Thyroid gland (tissue), 4 donors: ENCODE results near the gene CNTD1.
"Not testable (repeated sequence)": the region's sequence is repeated elsewhere in the genome, so short reads cannot be mapped to it uniquely, and the experiment has no call there.

ENCODE experiments used
- POLR2A ChIP-seq, 2 donors: fragments of 450-650 bp; IDR thresholded peaks; one replicate each; pipeline ENCODE4 v1.6.1; 2017; ENCODE audit warnings: antibody characterized with exemption in 2 of 2, mild to moderate bottlenecking in 2 of 2, moderate library complexity in 1 of 2
- TF ChIP-seq, protein P1 (sequence below), 6 experiments: fragments of 200-600 bp in 3 of 6; fragments of 450-650 bp in 3 of 6; sonication (generic) in 3 of 6; IDR thresholded peaks; one replicate each; pipeline ENCODE4 v1.5.1; 2016 to 2019; ENCODE audit warnings: antibody characterized with exemption in 6 of 6, mild to moderate bottlenecking in 2 of 6, inconsistent platforms in 1 of 6, moderate library complexity in 1 of 6

DNA sequence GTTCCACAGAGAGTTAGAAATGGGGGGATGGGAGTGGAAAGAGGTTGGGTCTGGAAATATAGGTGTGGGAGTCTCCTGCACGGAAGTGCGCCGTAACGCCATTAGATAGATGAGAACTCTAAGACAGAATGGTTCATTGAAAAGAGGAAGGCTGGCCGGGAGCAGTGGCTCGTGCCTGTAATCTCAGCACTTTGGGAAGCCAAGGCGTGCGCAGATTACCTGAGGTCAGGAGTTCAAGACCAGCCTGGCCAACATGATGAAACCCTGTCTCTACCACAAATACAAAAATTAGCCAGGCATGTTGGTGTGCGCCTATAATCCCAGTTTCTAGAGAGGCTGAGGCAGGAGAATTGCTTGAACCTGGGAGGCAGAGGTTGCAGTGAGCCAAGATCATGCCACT, 30.7 kb upstream of the CNTD1 start:
- not testable (repeated sequence) for TF ChIP-seq POLR2A (IDR thresholded peaks at IDR 0.05)
- TF ChIP-seq, protein P1, sequence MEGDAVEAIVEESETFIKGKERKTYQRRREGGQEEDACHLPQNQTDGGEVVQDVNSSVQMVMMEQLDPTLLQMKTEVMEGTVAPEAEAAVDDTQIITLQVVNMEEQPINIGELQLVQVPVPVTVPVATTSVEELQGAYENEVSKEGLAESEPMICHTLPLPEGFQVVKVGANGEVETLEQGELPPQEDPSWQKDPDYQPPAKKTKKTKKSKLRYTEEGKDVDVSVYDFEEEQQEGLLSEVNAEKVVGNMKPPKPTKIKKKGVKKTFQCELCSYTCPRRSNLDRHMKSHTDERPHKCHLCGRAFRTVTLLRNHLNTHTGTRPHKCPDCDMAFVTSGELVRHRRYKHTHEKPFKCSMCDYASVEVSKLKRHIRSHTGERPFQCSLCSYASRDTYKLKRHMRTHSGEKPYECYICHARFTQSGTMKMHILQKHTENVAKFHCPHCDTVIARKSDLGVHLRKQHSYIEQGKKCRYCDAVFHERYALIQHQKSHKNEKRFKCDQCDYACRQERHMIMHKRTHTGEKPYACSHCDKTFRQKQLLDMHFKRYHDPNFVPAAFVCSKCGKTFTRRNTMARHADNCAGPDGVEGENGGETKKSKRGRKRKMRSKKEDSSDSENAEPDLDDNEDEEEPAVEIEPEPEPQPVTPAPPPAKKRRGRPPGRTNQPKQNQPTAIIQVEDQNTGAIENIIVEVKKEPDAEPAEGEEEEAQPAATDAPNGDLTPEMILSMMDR (IDR thresholded peaks at IDR 0.05) = not testable (repeated sequence)
